HG03280 (cell line): ENCODE measurements around the gene CCDC12.
"Not testable (repeated sequence)": the region's sequence is repeated elsewhere in the genome, so short reads cannot be mapped to it uniquely, and the experiment has no call there.

Source experiments
- ATAC-seq: cut with Tn5 transposase; IDR thresholded peaks from one replicate; pipeline ENCODE4 v1.9.1; 2021; ENCODE audit warnings: mild to moderate bottlenecking, moderate library complexity; ENCODE audit not compliant: unreplicated experiment

Gene CCDC12

DNA sequence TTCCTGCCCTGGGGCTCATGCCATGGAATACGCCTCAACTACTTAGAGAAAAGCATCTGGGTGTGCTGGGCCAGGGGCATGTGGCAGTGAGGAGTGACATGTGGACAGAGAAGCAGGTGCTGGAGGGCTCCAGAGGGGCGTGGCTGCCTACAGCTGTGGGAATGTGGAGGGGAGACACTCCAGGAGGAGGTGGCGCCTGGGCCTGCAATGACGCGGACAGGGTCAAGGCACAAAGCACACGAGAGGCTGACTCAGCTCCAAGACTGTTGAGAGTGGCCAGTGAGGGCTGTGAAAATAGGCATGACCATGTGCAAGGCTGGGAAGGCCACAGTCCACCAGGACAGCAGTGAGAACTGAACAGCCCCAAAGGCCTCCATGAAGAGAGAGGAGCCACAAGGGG is 50.5 kb downstream of the CCDC12 start:
- ATAC-seq: no peak

DNA sequence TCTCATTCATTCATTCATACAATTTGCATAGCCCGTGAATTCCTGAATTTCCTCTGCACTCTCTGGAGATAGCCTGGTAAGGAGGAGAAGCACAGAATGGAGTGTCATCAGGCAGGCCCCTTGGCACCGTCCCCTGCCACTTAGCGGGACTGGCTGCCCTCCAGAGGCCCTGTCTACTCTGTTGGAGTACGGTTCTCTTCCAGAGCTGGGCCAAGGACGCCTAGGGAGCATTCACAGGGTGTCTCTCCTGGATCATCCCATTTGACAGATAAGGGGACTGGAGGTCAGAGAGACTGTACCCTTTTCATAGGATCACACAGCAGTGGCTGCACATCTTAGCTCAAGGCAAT is 51.0 kb downstream of the CCDC12 start:
- ATAC-seq: no peak

DNA sequence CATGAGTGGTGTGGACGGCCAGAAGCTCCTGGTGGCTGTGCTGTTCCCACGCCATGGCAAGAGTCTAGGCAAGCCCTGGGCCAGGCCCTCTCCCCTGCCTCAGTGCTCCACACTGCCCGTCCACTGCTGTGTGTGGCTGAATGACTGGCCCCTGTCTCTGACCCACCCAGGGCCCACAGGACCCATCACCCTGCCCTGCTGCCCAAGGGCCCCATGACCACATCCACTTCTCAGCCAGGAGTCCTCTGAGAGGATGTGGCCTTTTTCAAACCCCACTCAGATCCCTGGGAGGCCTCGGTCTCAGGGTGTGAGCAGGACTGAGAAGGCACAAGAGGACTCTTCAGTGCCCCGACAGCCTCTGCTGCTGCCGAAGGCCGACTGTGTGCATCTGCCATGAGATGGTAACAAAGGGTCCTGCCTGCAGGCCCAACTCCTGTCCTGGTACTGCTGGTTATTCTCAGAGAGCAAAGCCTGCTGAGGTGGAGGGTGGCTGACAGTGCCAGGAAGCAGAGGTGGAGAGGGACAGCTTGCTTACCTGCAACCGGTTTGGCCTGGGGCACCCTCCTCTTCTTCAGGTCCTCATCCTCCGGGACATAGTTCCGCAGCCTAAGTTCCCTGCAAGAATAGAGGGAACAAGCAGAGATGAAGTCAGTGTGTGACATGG is 51.5 kb downstream of the CCDC12 start:
- no peak for ATAC-seq

DNA sequence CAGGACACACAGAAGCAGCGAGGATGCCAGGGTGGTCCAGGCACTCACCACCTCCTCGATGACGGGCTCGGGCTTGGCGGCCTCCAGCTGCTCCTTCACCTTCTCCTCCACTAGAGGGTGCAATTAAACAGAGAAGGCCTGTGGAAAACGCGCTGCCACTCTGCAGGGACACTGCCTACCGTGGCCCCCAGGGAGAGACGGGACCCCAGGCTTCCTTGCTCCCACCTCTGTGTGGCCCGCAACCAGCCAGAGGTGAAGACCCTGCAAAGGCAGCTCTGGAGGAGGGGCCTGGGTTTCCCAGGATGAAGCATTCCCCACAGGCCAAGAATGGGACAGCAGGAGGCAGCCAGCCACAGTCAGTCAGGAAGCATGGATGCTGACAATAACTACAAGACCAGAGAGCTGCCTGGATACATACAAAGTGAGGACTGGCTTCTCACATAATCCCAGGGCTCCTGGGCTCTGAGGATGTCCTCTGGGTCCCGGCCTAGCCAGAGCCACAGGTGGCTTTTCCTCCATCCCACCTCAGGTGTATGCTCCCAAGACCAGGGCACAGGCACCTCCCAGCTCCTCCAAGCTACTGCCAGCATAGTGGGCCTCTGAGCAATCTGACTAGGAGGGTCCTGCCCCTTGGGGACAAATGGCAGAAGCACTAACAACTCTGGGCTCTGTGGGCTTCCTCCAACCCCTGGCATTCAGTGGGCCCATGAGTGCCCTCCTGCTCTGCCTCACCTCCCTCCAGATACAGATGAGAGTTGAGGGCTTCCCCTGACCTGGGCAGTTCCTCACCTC is 52.8 kb downstream of the CCDC12 start:
- no peak for ATAC-seq

DNA sequence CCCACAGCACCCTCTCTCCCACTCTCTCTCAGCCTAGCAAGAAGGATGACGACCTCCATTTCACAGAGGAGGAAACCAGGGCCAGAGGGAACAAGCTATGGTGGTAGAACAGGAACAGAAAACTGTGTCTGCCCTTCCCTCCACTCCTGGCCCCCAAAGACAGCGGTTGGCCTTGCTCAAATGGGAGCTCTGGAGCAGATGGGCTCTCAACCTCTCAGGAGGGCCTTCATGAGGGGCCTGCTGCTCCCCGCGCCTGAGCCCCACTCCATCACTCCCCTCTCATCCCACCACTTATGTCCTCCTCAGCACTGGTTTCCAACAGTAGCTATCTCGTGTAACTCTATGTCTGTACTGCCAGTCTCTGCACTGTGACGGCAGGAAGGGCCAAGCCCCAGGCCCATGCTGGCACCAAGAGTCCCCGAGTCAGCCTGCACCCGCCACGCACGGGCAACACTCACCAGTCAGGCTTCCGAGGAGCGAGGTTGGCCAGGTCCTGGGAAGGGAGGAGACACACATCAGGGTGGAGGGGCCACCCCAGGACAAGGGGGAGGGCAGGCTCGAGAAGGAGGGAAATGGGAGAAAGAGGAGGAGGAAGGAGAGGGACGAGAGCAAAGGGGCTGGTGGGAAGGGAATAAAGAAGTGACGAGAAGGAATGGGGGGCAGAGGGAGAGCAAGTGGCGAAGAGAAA is 53.5 kb downstream of the CCDC12 start:
- no peak for ATAC-seq

DNA sequence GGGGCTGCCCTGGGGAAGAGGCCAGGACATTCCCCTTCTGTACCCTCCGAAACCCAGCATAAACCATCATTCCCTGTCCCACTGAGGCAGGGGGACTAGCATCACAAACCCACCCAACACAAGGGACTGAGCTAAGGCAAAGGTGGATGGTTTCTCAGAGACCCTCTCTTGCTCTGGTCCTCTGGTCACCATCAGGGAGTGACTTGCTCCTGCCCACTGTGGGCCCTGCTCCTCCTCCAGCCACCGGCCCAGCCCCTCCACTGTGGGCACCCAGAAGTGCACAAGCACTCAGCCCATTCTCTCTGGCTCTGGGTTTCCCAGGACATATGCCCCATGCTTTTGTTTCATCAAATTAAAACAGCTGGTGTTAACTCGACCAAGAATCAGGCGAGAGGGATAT is 54.1 kb downstream of the CCDC12 start:
- no peak for ATAC-seq

DNA sequence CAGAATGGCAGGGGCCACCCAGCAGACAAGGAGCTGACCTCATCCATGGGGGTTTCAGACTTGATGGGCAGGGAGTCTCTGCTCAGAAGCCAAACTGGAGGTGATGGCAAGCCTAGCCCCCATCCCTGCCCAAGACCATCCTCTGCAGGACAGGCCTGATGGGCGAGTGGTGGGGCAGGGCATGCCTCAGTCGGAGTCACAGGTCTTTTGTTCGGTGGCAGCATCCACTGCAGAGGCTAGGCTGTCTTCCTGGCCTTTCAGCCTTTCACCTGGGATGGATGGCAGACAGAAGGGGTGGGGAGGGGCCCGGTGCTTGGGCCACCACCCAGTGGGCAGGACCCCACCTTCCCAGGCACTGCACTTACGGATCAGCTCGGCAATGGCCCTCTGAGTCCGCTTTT is 54.7 kb downstream of the CCDC12 start:
- ATAC-seq: no peak

DNA sequence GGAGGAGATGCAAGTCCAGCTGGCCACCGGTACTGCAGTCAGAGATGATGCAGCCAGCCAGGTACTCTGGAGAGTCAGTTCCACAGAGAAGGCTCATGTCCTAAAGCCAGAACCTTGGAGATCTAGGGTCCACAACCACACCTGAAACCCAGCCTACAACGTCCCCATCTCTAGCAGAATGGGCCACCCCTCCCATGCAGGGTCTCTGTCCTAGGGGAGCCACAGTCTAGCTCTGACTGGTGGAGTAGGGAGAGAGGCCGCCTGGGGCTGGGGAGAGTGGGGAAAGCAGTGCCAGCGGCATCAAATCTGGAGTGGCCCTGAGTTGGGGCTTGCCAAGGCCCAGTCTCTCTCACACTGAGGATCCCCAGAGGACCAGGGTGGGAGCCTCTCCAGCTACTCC is 55.5 kb downstream of the CCDC12 start:
- no peak for ATAC-seq

DNA sequence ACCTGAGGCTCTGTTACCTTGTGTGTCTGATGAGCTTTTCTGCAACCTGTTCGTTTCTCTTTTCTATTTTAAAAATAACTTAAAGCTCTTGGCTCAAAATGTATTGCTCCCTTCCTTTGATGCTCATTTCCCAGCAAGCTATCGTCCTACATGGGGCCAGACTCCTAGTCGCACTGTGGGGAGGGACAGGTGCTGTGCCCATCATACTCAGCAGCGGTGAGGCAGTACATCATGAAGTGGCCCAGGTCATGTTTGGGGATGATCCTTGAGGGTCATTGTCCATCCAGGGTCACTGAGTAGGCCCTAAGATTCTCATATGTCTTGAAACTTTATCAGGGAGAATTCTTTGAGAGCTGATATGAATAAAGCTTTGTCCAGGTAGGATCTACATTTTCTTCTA is 57.9 kb downstream of the CCDC12 start:
- no peak for ATAC-seq

DNA sequence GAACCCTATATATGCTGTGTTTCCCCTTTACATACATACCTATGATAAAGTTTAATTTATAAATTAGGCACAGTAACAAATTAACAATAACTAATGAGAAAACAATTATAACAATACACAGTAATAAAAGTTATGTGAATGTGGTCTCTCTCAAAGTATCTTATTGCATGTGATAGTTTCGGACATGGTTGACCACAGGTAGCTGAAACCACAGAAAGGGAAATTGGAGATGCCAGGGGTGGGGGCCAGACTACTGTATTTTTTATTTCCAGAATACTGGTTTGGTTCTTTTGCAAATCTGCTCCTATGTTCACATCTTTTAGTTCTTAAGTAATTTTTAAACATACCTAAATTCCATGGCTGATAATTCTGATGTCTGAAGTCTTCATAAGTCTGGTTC is 58.3 kb downstream of the CCDC12 start:
- no peak for ATAC-seq

DNA sequence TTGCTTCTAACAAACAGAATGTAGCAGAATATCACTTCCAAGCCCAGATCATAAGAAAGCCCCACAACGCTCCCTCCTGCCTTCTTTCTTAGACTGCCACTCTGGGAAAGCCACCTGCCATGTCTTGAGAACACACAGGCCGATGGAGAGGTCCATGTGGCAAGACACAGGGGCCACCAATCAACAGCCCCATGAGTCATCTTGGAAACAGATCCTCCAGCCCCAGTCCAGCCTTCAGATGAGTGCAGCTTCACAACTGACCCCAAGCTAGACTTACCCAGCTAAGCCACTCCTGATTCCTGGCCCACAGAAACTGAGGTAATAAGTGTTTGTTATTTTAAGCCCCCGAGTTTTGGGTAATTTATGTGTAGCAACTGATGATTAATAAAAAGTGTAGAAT is 59.3 kb downstream of the CCDC12 start:
- no peak for ATAC-seq

DNA sequence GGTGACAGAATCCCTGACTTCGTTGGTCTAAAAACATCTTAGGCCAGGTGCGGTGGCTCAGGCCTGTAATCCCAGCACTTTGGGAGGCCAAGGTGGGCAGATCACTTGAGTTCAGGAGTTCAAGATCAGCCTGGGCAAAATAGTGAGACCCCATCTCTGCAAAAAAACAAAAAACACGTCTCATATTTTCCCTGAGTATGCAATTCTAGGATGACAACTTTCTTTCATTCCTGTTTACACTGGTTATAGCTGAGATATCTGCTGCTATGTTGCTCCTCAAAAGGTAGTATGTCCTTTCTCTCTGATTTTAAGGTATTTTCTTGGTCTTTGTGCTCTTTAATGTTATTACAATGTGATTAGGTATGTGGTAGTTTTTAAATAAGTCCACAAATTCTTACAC is 59.7 kb downstream of the CCDC12 start:
- no peak for ATAC-seq

DNA sequence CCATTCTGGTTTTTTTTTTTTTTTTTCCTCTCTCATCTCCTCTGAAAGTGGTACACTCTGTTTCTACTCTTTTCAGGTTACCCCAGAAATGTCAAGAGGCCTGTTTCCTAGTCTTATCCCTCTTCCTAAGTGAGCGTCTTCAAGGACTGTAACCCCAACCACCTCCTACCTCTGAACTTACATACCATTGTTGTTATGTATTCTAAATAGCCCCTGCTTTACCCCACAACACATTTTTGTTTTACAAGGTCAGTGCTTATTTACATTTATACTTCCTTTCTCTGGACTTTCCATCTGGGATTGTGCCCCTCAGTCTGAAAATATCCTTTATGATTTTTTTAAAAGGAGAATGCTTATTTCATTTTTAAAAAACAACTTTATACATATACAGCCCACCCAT is 60.3 kb downstream of the CCDC12 start:
- no peak for ATAC-seq

DNA sequence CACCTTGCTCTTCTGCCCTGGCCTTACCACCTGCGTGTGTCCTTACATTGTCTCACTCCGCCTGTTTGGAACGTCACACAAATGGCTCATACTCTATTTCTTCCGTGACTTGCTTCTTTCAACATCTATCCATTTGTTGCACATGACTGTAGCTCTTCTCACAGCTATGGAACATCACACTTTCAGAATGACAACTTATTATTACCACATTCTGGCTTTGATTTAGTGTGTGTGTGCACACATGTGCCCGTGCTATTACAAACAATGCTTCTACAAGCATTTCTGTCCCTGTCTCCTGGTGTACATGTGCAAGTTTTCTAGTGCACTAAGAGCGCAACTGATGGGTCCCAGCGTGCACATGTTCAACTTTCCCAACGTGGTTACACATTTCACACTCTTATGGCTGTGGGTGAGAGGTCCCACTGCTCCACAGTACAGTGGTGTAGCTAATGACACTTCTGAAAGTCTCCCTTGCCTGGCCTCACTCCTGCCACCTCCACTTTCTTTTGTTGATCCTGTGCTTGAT is 61.2 kb downstream of the CCDC12 start:
- no peak for ATAC-seq

DNA sequence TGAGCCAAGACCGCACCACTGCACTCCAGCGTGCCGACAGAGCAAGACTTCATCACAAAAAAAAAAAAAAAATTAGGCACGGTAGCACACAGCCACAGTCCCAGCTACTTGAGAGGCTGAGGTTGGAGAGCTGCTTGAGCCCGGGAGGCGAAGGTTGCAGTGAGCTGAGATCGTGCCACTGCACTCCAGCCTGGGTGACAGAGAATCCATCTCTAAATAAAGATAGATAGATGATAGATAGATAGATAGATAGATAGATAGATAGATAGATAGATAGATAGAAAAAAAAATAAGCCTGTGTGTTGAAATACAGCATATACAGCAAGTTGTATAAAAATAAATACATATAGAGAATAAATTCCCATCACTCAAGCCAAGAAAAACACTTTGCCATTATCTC is 61.7 kb downstream of the CCDC12 start:
- ATAC-seq: no peak

DNA sequence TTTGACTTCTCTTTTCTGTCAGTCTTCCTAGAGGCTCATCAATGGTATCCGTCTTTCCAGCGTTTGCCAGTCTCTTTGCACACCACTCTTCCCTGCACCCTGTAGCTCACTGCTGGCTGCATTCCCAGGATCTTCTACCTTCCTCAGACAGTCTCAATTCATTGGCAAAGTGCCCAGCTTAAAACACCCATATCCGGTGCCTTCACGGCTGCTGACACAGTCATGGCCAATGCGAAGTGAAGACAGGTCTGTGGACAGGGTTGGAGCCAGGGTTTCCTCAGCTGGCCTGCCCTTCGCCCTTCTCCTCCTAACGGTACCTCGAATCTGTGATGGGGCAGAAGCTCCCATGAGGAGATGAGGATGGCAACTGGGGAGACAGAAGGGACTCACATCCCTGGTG is 62.9 kb downstream of the CCDC12 start:
- ATAC-seq: no peak

DNA sequence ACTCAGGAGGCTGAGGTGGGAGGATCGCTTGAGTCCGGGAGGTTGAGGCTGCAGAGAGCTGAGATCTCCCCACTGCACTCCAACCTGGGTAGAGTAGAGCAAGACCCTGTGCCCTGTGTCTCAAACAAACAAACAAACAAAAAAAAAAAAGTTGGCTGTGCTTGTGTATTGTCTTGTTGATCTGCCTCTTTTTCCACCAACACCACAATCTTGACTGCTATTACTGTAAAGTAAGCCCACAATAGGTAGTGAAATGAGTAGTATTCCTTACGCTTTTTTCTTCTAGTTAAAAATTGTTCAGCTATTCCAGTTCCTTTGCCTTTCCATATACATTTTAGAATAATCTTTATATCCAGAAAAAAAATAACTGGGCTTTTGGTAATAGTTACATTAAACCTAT is 63.6 kb downstream of the CCDC12 start:
- no peak for ATAC-seq

DNA sequence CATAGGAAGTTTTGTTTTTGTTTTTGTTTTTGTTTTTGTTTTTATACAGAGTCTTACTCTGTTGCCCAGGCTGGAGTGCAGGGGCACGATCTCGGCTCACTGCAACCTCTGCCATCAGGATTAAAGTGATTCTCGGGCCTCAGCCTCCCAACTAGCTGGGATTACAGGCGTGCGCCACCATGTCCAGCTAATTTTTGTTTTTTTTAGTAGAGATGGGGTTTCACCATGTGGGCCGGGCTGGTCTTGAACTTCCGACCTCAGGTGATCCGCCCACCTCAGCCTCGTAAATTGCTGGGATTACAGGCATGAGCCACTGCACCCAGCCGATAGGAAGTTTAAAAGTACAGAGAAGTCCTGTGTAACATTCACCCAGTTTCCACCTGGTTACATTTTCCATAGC is 65.6 kb downstream of the CCDC12 start:
- ATAC-seq: not testable (repeated sequence)

DNA sequence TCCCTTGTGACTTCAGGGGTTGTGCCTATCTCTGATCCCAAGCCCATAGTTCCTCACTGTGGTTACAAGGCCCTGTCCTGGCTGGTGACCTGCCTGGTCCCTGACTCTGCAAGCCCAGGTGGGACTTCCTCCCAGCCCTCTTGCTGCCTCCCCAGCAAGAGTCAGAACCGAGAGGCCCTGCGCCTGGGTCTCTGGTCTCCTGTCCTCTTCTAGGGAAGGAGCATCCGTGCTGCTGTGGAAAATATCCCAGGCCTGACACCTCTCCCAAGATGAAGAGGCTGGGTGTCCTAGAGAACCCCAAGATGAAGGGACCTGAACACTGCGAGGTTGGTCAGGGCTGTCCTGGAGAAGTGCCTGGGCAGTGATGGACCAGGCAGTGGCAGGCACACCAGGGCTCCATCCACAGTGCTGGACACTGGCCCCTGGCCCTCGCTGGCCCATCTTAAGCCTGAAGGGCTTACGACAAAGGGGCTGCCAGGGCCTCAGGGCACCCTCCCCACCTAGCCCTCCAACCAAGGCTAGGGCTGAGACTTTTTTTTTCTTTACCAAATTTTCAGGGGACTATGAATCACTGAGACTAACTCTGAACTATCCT is 66.3 kb downstream of the CCDC12 start:
- ATAC-seq: no peak

DNA sequence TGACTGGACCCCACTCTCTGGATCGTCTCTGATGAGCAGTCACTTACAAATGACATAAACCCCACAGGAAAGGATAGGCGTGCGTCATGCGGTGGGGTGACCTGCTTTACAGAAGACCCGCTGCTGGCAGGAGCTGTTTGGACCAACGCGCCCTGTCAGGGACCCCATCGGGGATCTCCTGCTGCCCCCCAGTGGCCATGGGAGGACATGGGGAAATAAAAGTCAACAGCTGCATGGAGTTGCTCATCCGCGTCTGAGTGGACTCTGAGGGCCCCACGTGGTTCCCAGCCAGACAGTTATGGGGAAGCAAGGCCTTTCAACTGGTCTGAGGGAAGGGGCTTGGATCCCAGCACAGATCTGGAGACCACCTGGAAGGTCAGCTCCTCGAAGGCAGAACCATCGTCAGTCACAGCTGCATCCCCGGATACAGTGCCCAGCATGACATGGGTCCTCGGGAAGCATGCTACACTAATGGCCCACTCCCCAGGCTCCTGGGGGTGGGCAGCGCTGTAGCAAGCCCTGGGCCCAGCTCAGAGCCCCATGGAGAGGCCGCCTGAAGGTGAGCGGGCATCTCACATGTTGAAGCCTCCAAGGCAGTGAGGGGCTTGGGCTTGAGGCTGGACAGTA is 66.9 kb downstream of the CCDC12 start:
- no peak for ATAC-seq

DNA sequence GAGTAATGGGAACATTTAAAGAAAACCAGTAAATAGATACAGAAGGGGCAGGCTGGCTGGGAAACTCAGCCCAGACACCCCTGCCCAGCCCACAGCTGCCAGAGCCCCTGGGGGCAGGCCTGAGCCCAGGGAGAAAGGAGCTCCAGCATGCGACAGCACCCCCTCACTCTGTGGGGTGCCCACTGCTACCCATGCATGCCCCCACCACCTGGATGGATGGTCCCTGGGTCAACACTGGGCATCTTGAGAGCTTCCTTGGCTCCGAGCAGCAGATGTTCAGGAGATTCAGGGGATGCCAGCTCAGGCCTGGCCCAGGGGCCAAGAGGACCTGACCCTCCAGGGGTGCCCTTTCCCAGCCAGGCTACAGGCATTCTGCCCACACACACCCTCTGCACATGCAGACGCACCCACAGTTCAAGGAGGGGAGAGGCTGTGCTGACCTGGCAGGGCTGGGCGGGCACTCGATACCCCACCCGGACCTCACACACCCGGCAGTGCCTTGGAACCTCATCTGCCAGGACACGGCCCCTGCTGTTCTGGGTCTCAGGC is 67.5 kb downstream of the CCDC12 start:
- ATAC-seq: no peak
